Neuron (in vitro differentiated cells): ENCODE measurements around the gene FAM120B.

Experiments
- H2AFZ ChIP-seq: one replicate; pipeline ENCODE4 v1.6.1; 2013; ENCODE audit warnings: low read depth, mild to moderate bottlenecking, inconsistent platforms, low read length, moderate library complexity
- H3K27me3 ChIP-seq: one replicate; pipeline ENCODE4 v1.6.1; 2013; ENCODE audit warnings: low read length; ENCODE audit not compliant: insufficient read depth
- H3K36me3 ChIP-seq: one replicate; pipeline ENCODE4 v1.6.1; 2013; ENCODE audit warnings: low read length; ENCODE audit not compliant: insufficient read depth
- H3K4me1 ChIP-seq: one replicate; pipeline ENCODE4 v1.6.1; 2013; ENCODE audit warnings: low read length; ENCODE audit not compliant: insufficient read depth
- H3K4me3 ChIP-seq: 2 replicates; pipeline ENCODE4 v1.5.1; 2013; ENCODE audit warnings: mild to moderate bottlenecking, low read length, moderate library complexity
- H3K9me3 ChIP-seq: one replicate; pipeline ENCODE4 v1.6.1; 2013; ENCODE audit warnings: low read length

The FAM120B gene

GRCh38 chr6:170293341-170294231 is 13.0 kb upstream of the FAM120B start:
- peaks cover 67% of the 10 kb centered on the region for H3K4me1 ChIP-seq
- H3K27me3 ChIP-seq, result no peaks in the 10 kb centered on the region
- peaks cover 1% of the 10 kb centered on the region for H3K36me3 ChIP-seq
- no peaks in the 10 kb centered on the region for H3K9me3 ChIP-seq
- peak overlapping the region; percentile 20 for H3K4me3 ChIP-seq
- no peak overlapping the region for H2AFZ ChIP-seq

GRCh38 chr6:170294298-170294730 is 12.2 kb upstream of the FAM120B start:
- H3K4me1 ChIP-seq, result peaks cover 67% of the 10 kb centered on the region
- H3K36me3 ChIP-seq, result no peaks in the 10 kb centered on the region
- no peak overlapping the region for H2AFZ ChIP-seq
- H3K9me3 ChIP-seq, result no peaks in the 10 kb centered on the region
- H3K4me3 ChIP-seq, result peak overlapping the region; percentile 20
- H3K27me3 ChIP-seq, result no peaks in the 10 kb centered on the region

GRCh38 chr6:170294813-170295509 is 11.6 kb upstream of the FAM120B start:
- H2AFZ ChIP-seq, result peak overlapping the region; percentile 5
- peak overlapping the region; percentile 49 for H3K4me3 ChIP-seq
- H3K36me3 ChIP-seq, result no peaks in the 10 kb centered on the region
- no peaks in the 10 kb centered on the region for H3K9me3 ChIP-seq
- peaks cover 67% of the 10 kb centered on the region for H3K4me1 ChIP-seq
- no peaks in the 10 kb centered on the region for H3K27me3 ChIP-seq

- peak overlapping the region; percentile 5 for H2AFZ ChIP-seq
- no peaks in the 10 kb centered on the region for H3K36me3 ChIP-seq
- H3K4me3 ChIP-seq, result peak overlapping the region; percentile 49
- H3K9me3 ChIP-seq, result no peaks in the 10 kb centered on the region
- H3K27me3 ChIP-seq, result no peaks in the 10 kb centered on the region
- H3K4me1 ChIP-seq, result peaks cover 67% of the 10 kb centered on the region
Measured at GRCh38 chr6:170295510-170296422, 10.8 kb upstream of the FAM120B start.

- H3K9me3 ChIP-seq, result peaks cover 2% of the 10 kb centered on the region
- H3K27me3 ChIP-seq, result no peaks in the 10 kb centered on the region
- H3K4me3 ChIP-seq, result peak overlapping the region; percentile 49
- H3K4me1 ChIP-seq, result peaks cover 67% of the 10 kb centered on the region
- no peaks in the 10 kb centered on the region for H3K36me3 ChIP-seq
- peak overlapping the region; percentile 44 for H2AFZ ChIP-seq
Measured at GRCh38 chr6:170296423-170296745, 10.2 kb upstream of the FAM120B start.

GRCh38 chr6:170296746-170297575 is 9.6 kb upstream of the FAM120B start:
- Histone ChIP-seq H3K27me3 (no peaks in the 10 kb centered on the region), H3K4me3 (peak overlapping the region; percentile 49)

GRCh38 chr6:170297576-170298330 is 8.8 kb upstream of the FAM120B start:
- Histone ChIP-seq H3K27me3 (no peaks in the 10 kb centered on the region), H3K36me3 (no peaks in the 10 kb centered on the region), H3K4me1 (peaks cover 54% of the 10 kb centered on the region), H3K9me3 (peaks cover 2% of the 10 kb centered on the region), H2AFZ (no peak overlapping the region), H3K4me3 (peak overlapping the region; percentile 2)

More at GRCh38 chr6:170296746-170297575, 9.6 kb upstream of the FAM120B start:
- Histone ChIP-seq H3K36me3 (no peaks in the 10 kb centered on the region), H3K4me1 (peaks cover 61% of the 10 kb centered on the region), H2AFZ (peak overlapping the region; percentile 44), H3K9me3 (peaks cover 2% of the 10 kb centered on the region)

GRCh38 chr6:170298688-170299087 is 7.9 kb upstream of the FAM120B start:
- Histone ChIP-seq H3K4me1 (peaks cover 44% of the 10 kb centered on the region), H3K4me3 (no peak overlapping the region), H3K36me3 (no peaks in the 10 kb centered on the region), H3K9me3 (peaks cover 2% of the 10 kb centered on the region), H2AFZ (no peak overlapping the region), H3K27me3 (no peaks in the 10 kb centered on the region)

GRCh38 chr6:170301184-170301583 is 5.4 kb upstream of the FAM120B start:
- no peak overlapping the region for H3K4me3 ChIP-seq
- no peak overlapping the region for H2AFZ ChIP-seq
- H3K9me3 ChIP-seq, result peaks cover 2% of the 10 kb centered on the region
- H3K4me1 ChIP-seq, result peaks cover 31% of the 10 kb centered on the region
- H3K36me3 ChIP-seq, result no peaks in the 10 kb centered on the region
- no peaks in the 10 kb centered on the region for H3K27me3 ChIP-seq

- Histone ChIP-seq H3K4me3 (peak overlapping the region; percentile 88), H3K4me1 (peaks cover 29% of the 10 kb centered on the region), H2AFZ (peak overlapping the region; percentile 7), H3K36me3 (no peaks in the 10 kb centered on the region), H3K9me3 (peaks cover 2% of the 10 kb centered on the region), H3K27me3 (no peaks in the 10 kb centered on the region)
Measured at GRCh38 chr6:170305805-170306323, 694 bp upstream of the FAM120B start.

GRCh38 chr6:170307080-170307545 is 555 bp downstream of the FAM120B start:
- Histone ChIP-seq H3K27me3 (no peaks in the 10 kb centered on the region), H2AFZ (no peak overlapping the region), H3K4me1 (peaks cover 29% of the 10 kb centered on the region), H3K9me3 (no peaks in the 10 kb centered on the region), H3K4me3 (peak overlapping the region; percentile 88), H3K36me3 (no peaks in the 10 kb centered on the region)
